ENCODE results near the gene RP9.

RP9 gene

GRCh38 chr7:33143996-33144718, 35.0 kb upstream of the RP9 start:
- no peak for TF ChIP-seq CTCF (IDR thresholded peaks at IDR 0.05; ENCODE audit: low read depth, low read length)
- no peak overlapping the region for H3K4me3 ChIP-seq (ENCODE audit: low read depth, low read length)

DNA sequence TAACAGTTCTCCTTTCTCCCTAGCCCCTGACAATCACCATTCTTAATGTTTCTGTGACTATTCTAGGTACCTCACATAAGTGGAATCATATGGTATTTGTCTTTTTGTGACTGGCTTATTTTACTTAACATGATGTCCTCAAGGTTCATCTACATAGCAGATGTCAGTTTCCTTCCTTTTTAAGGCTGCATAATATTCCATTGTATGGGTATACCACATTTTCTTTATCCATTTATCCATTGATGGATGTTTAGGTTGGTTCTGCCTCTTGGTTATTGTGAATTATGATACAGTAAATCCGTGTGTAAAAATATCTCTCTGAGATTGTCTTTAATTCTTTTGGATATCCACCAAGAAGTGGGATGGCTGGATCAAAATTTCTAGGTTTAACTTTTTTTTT, 33.4 kb upstream of the RP9 start:
- H3K4me3 ChIP-seq (ENCODE audit: low read depth, low read length), result no peak overlapping the region
- TF ChIP-seq CTCF (IDR thresholded peaks at IDR 0.05; ENCODE audit: low read depth, low read length), result no peak

DNA sequence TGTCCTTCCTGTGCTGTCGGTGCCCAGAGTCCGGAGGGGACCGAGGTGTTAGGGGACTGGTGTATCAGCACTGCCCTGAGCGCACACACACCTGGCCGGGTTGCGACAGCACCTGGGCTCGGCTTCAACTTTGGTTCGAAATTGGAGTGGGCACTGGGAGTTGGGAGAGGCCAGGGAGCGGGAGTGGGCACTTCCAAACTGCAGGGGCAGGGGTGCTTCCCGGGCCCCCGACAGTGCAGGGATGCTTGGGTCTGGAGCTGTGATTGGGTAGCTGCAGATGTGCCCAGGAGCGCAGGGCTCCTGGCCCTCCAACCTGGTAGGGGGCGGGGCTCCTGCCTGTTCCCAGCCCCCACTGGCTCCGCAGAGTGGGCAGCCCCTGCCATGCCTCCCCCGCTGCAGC, 27.9 kb upstream of the RP9 start:
- TF ChIP-seq CTCF (IDR thresholded peaks at IDR 0.05; ENCODE audit: low read depth, low read length), result no peak
- H3K4me3 ChIP-seq (ENCODE audit: low read depth, low read length), result no peak overlapping the region

DNA sequence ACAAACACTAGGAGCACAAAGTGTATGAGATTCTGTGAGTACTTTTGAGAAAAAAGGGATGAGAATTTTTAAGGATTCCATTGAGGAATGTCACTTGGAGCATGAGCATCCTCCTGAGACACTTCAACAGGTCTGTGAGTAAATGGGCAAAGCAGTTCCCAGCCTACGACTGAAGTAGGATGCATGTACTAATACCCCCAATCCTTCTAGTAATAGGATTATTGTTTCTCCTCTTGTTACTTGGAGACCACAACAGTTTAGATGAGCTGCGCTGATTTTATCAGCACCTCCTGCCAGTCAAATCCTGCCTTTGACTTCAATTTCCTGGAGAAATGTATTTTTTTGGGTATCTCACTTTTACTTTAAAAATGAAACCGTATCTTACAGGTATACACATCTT, 21.0 kb upstream of the RP9 start:
- H3K4me3 ChIP-seq (ENCODE audit: low read depth, low read length), result peak overlapping the region; percentile 88
- no peak for TF ChIP-seq CTCF (IDR thresholded peaks at IDR 0.05; ENCODE audit: low read depth, low read length)

DNA sequence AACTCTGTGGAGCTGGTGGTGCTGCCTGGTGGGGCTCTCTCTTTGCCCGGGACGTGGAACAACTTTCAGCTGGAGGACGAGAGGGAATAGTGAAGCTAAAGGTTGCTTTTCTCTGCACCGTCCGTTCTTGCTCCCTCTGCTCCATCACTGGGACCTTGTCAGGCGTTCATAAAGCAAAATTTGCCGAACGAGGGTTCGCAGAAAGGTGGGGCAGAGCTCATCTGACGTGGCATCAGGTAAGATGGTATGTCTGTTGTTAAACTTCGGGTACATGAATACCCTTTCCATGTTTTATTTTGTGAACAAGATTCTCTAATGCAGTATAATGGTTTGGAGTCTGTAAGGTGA, 20.6 kb upstream of the RP9 start:
- no peak for TF ChIP-seq CTCF (IDR thresholded peaks at IDR 0.05; ENCODE audit: low read depth, low read length)
- H3K4me3 ChIP-seq (ENCODE audit: low read depth, low read length), result peak overlapping the region; percentile 88

GRCh38 chr7:33128990-33129805, 20.0 kb upstream of the RP9 start, which contains the start of gene BBS9:
BBS9 (plus strand) TSS chr7:33129564; CDS start chr7:33146253, 16,689 bp downstream.
- H3K4me3 ChIP-seq (ENCODE audit: low read depth, low read length), result peak within 1 kb of the TSS; percentile 88
- no peak for TF ChIP-seq CTCF (IDR thresholded peaks at IDR 0.05; ENCODE audit: low read depth, low read length)

DNA sequence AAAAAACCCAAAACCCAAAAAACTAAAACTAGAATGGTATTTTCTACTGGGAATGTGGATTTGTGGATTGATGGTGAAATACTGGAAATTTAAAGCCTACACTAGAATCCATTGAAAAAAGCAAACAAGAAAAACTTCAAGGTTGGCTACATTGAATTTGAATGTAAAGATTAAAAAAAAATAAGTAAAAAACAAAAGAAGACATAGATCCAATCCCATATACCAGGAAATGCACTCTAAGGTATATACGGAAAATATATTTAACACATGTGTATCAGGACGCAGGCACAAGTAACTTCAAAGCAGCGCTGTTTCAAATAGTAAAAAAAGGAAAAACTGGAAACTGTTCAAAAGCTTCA, 19.4 kb upstream of the RP9 start:
- peak overlapping the region; percentile 88 for H3K4me3 ChIP-seq (ENCODE audit: low read depth, low read length)
- TF ChIP-seq CTCF (IDR thresholded peaks at IDR 0.05; ENCODE audit: low read depth, low read length), result no peak
